Left lobe of liver (tissue), 2 donors: ENCODE data around the gene PDGFRB. TPM values are rescaled to one million over a fixed set of nuclear protein-coding genes. Genes with fewer than 3 reads are reported as not detected.

Source experiments
- ATAC-seq: fragments of 200-7000 bp; cut with Tn5 transposase; one replicate; pipeline ENCODE4 v1.9.1; 2020; ENCODE audit warnings: mild to moderate bottlenecking, moderate library complexity
- DNase-seq: peaks from one replicate; pipeline ENCODE4 v3.0.0-alpha.2; 2020; ENCODE audit warnings: low spot score
- total RNA-seq: library from RNA; stranded (reverse); gene quantifications from one replicate; pipeline ENCODE4 v1.2.1, GENCODE V29; 2021
- donor health status: DM: no; HTN: no; CAD: no; lungs with moderate emphysema.
- donor health status: DM: no; HTN: yes; CAD: no.

Gene PDGFRB
- total RNA-seq, 1 donor from 2014 or later = 12.8 TPM

- ATAC-seq = no peak
- DNase-seq = no peak
Observed at GRCh38 chr5:150070821-150071220, 84.8 kb downstream of the PDGFRB start.

- no peak for DNase-seq
Observed at GRCh38 chr5:150069672-150070627, 85.7 kb downstream of the PDGFRB start.

GRCh38 chr5:150068961-150069645 is 86.5 kb downstream of the PDGFRB start:
- DNase-seq = no peak
- no peak for ATAC-seq

More at GRCh38 chr5:150069672-150070627, 85.7 kb downstream of the PDGFRB start:
- ATAC-seq = no peak

GRCh38 chr5:150068472-150068871 is 87.2 kb downstream of the PDGFRB start:
- DNase-seq = no peak
- ATAC-seq = no peak

DNA sequence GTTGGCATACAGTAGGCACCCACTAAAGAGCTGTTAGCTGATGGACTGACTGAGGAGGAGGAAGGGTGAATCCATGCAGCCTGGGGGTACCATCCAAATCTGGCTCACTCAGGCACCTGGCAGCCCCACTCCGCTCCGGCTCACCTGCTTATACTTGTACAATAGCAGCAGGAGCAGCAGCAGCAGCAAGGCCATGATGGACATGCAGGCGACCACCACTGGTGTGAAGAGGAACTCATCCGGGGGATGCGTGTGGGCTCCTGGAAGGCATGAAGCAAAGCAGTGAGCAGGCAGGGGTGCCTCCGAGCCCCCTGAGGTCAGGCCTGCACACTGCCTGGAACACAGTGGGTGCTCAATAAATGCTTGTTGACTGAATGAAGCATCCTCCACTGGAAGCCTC is 87.6 kb downstream of the PDGFRB start:
- DNase-seq (no peak), ATAC-seq (no peak)

GRCh38 chr5:150067405-150067960 is 88.2 kb downstream of the PDGFRB start:
- no peak for ATAC-seq
- no peak for DNase-seq

GRCh38 chr5:150066901-150067396 is 88.7 kb downstream of the PDGFRB start:
- no peak for DNase-seq
- no peak for ATAC-seq

DNA sequence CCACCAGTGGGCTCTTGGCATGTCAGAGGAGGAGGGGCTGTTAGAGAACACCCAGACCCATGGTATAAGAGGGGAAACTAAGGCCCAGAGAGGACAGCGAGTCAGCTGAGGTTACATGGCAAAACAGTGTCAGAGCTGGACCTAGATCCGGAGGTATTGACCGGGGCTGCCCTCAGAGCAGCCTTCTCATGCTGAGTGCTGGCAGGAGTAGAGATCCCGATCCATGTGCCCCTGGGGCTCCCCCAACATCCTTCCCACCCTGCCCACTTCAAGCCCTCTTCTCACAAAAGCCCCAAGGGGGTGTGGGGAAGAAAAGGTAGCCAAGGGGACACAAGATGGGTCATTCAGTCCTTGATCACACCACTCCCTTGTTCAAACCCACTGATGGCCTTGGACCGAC is 89.2 kb downstream of the PDGFRB start:
- DNase-seq (no peak), ATAC-seq (no peak)

GRCh38 chr5:150065886-150066285 is 89.8 kb downstream of the PDGFRB start:
- no peak for DNase-seq
- ATAC-seq = peak; percentile 35

GRCh38 chr5:150065346-150065745 is 90.3 kb downstream of the PDGFRB start:
- ATAC-seq (peak; percentile 42), DNase-seq (no peak)

DNA sequence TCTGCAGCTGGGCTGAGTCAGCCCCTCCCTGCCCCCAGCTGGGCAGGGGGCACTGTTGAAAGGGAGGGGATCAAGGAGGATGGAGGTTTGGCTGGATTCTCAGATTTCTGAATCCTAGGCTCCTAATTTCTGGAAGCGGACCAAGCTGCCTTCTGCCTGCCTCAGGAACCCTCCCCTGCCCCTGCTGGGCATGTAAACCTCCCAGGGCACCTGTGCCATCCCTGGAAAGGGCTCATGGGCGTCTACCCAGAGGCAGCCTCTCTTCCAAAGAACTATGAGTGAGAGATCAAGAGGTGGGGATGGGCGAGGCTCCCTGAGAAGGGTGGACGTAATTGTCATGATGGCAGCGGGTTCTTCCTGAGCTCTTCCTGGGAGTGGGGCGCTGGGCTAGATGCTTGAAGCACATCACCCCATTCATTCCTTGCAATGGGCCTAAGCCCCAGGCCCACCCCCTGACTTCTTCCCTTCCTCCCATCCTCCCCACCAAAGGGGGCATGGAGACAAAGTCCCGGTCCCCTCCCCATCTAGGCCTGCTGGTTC is 90.9 kb downstream of the PDGFRB start:
- no peak for ATAC-seq
- DNase-seq = no peak

Other genes starting within 250 kb of the PDGFRB start
- gene PDE6A, start 211.1 kb downstream of the PDGFRB start, total RNA-seq = not detected
- gene SLC26A2, start 195.1 kb downstream of the PDGFRB start, total RNA-seq = 1.3 TPM
- 2.7 TPM for gene TIGD6, start 155.2 kb downstream of the PDGFRB start, total RNA-seq
- 9.1 TPM for gene HMGXB3, start 155.1 kb downstream of the PDGFRB start, total RNA-seq
- 15.2 TPM for gene CSF1R, start 69.3 kb downstream of the PDGFRB start, total RNA-seq
- 0.15 TPM for gene CDX1, start 10.9 kb upstream of the PDGFRB start, total RNA-seq
- gene SLC6A7, start 34.2 kb upstream of the PDGFRB start, total RNA-seq = not detected
- gene CAMK2A, start 133.9 kb upstream of the PDGFRB start, total RNA-seq = not detected
- gene ARSI, start 147.1 kb upstream of the PDGFRB start, total RNA-seq = 0.43 TPM
- 9.9 TPM for gene TCOF1, start 201.9 kb upstream of the PDGFRB start, total RNA-seq